ENCODE results near the gene CPPED1. TPM values are rescaled to one million over a fixed set of nuclear protein-coding genes. Genes with fewer than 3 reads are reported as not detected.

The CPPED1 gene
- total RNA-seq, 4 donors from 2014 or later, result 7.3 to 24.5 (median 11.8) TPM

- no peak for TF ChIP-seq POLR2A (IDR thresholded peaks at IDR 0.05)
- TF ChIP-seq EP300 (IDR thresholded peaks at IDR 0.05), result no peak
- no peak for TF ChIP-seq POLR2AphosphoS5 (IDR thresholded peaks at IDR 0.05)
- TF ChIP-seq CTCF (IDR thresholded peaks at IDR 0.05), result no peak
- H3K4me1 ChIP-seq, result no peaks in the 10 kb centered on the region
- peaks cover 0 to 11% (median 0%) of the 10 kb centered on the region in 3 donors for H3K9me3 ChIP-seq
- H3K36me3 ChIP-seq, result no peaks in the 10 kb centered on the region
- peaks cover 11% of the 10 kb centered on the region for H3K27me3 ChIP-seq
- H3K27ac ChIP-seq, result no peak overlapping the region
- no peak overlapping the region for H3K4me3 ChIP-seq
- WGBS, 2 donors (ENCODE audit: low coverage in 1 of 2), result 63% methylated on average over 4 of the region's 4 CpGs; no CpG with 5 or more reads in 1 of the 2 donors
- no peak for ATAC-seq
Observed at GRCh38 chr16:12611006-12611477, 192.6 kb downstream of the CPPED1 start.

- TF ChIP-seq POLR2A (IDR thresholded peaks at IDR 0.05), result no peak
- TF ChIP-seq POLR2AphosphoS5 (IDR thresholded peaks at IDR 0.05), result no peak
- no peak for TF ChIP-seq EP300 (IDR thresholded peaks at IDR 0.05)
- TF ChIP-seq CTCF (IDR thresholded peaks at IDR 0.05), result no peak
- Histone ChIP-seq H3K27ac (no peak overlapping the region), H3K4me3 (no peak overlapping the region), H3K4me1 (no peaks in the 10 kb centered on the region), H3K36me3 (no peaks in the 10 kb centered on the region), H3K27me3 (peaks cover 11% of the 10 kb centered on the region), H3K9me3 (peaks cover 0 to 11% (median 0%) of the 10 kb centered on the region in 3 donors)
- WGBS, 2 donors (ENCODE audit: low coverage in 1 of 2), result 83% methylated on average over 5 to 6 of the region's 8 CpGs
- ATAC-seq, result no peak
Observed at GRCh38 chr16:12609937-12610699, 193.6 kb downstream of the CPPED1 start.

Small RNA genes within 50 kb of the gene (small RNA-seq; reads per million reads assigned to genes)
- gene MIR4718, result 0 reads per million in 4 donors
- gene RF00443, result 0 reads per million in 4 donors

Other genes starting within 250 kb of the CPPED1 start
- 10 to 100 TPM in 1 of 4 donors, 1 to 10 TPM in 3; 1.1 to 12.6 (median 4.9) TPM for gene SHISA9, start 97.7 kb upstream of the CPPED1 start, total RNA-seq

All from gastroesophageal sphincter (tissue), 4 donors.